Fibroblast of skin of back (primary cell): ENCODE data around the gene ZNF79. TPM values are rescaled to one million over a fixed set of nuclear protein-coding genes. Genes with fewer than 3 reads are reported as not detected.

Experiments
- DNase-seq: peaks from one replicate; pipeline ENCODE4 v3.0.0-alpha.2; 2013
- polyA plus RNA-seq, 2 experiments: library from polyadenylated mRNA; unstranded; fragments of 120-200 nt; gene quantifications; one replicate each; pipeline ENCODE4 v1.2.1, GENCODE V29; 2013; ENCODE audit not compliant: insufficient read length in 2 of 2

Gene ZNF79
- polyA plus RNA-seq (2013, experiment 1 of 2; ENCODE audit: insufficient read length), result 3.7 TPM
- polyA plus RNA-seq (2013, experiment 2 of 2; ENCODE audit: insufficient read length), result 3.9 TPM

DNA sequence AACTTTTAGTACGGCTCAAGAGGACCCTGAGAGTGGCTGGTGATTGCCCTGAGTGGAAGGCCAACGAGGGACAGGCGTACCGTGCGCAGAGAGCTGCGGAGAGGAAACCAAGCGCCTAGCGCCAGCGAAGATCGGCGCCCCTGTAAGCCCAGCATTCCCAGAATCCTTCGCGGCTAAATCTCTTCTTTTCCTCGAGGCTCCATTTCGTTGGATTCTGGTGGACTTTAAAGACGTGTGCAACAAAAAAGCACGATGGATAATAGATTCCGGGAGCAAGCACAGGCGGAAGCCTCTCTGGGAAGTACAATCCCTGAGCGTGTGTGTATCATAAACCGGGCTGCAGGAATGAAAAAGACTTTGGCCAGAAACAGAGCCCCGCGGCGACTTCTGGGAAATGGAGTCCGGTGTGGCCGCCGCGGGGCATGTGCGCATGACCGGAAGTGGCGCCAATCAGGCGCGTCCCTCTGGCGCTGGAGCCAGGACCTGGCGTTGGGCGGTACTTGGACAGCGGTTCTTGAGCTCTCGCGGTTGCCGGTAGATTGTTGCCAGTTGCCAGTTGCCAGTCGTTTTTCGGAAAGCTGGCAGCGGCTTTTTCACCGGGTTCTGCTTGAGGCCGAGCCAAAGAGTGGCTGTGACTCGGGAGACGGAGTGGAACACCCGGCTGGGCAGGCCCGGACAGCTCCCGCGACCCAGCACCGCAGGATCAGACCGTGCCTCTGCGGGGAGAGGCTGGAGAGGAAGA, at the start of gene ZNF79:
TSS of gene ZNF79 (plus strand) at position 449 of the 742 bp plus-strand sequence. CDS start 406 bp downstream, outside the sequence.
- peak; percentile 90 for DNase-seq

DNA sequence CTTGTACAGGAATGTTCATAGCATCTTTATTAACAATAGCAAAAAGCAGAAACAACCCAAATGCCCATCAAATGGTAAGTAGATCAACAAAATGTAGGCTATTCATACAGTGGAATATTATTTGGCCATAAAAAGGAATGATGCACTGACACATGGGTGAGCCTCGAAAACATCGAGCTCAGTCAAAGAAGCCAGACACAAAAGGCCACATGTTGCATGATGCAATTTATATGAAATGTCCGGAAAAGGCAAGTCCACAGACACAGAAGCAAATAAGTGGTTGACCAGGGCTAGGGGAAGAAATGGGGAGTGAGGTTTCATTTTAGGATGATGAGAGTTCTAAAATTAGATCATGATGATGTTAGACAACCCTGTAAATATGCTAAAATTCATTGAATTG, 43.7 kb upstream of the ZNF79 start:
- DNase-seq, result peak; percentile 24

GRCh38 chr9:127382541-127382940, 41.6 kb upstream of the ZNF79 start:
- no peak for DNase-seq

DNA sequence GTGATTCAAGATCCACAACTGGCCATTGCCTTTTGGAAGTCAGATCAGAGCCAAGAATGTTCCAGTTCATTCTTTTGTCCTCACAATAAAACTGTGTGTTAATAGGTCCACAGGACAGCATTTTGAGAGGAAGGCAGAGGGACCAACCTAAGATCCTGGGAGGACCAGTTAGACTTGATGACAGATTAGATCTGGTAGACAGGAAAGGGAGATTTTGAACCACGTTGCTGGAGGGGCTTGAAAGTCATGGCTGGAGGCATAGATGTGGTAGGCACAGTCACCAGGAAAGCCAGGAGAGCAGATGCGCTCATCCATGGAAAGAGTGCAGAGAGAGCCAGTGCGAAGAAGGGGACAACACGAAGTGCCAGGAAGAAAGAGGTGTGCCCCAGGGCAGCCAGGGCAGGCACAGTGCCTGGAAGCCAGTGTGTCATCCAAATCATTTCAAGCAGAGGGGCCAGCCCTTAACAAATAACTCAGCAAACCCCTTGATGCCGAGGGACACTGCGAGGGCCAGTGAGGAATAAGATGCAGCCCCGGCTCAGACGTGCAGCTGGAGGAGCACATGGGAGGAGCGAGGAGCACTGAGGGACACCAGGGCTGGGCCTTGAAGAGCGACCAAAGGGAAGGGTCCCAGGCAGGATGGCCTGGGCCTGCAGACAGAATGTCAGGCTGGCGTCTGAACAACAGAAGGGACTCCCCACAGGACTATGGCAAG, 40.0 kb upstream of the ZNF79 start:
- DNase-seq, result no peak

DNA sequence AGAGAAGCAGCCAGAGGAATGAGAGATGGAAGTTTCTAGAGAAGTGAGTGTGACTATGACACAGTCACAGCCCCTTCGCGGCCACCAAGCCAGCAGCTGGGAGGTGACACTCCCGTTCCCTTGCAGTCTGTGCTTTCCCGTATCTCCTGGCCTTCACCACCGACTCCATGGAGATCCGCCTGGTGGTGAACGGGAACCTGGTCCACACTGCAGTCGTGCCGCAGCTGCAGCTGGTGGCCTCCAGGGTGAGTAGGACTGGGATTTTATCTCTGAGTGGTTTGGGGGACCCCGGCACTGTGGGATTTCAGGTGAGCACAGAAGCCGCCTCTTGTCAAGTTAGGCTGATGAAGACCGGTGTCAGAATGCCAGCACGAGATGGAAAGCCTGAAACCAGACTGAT, 39.3 kb upstream of the ZNF79 start:
- DNase-seq, result no peak

GRCh38 chr9:127386249-127386648, 37.9 kb upstream of the ZNF79 start:
- no peak for DNase-seq

- no peak for DNase-seq
These were observed 37.2 kb upstream of the ZNF79 start for GRCh38 chr9:127386981-127387380.

GRCh38 chr9:127388037-127388855, 35.9 kb upstream of the ZNF79 start:
- peak; percentile 98 for DNase-seq

- no peak for DNase-seq
These were observed 35.3 kb upstream of the ZNF79 start for GRCh38 chr9:127388856-127389238.

DNA sequence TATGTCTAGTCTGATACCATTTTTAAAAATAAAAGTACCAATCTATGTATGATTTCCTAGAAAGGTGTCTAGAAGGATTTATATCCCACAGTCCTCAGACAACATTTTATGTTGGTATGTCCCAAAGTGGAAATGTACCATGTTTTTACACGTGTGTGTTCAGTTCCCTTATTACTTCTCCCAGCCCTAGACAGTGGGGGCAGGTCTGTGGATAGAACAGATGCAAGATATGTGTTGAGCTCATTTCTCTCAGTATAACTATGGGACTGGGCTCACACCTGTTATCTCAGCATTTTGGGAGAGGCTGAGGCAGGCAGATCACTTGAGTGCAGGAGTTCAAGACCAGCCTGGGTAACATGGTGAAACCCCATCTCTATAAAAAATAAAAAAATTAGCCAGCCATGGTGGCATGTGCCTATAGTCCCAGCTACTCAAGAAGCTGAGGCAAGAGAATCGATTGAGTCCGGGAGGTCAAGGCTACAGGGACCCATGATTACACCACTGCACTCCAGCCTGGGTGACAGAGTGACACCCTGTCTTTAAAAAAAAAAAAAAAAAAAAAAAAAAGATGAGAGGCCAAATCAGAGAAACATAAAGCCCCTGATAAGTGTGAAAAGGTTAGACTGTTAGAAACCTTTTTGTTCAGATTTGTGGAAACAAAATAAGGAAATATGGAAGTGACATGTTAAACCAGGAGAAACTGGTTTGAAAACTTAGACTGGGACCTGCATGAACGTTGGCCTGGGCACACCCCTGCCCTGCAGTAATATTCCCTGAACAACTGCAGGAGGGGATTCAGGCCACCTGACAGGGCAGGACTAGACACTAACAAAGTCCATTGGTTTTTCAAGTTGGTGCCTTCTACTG, 34.6 kb upstream of the ZNF79 start:
- no peak for DNase-seq

DNA sequence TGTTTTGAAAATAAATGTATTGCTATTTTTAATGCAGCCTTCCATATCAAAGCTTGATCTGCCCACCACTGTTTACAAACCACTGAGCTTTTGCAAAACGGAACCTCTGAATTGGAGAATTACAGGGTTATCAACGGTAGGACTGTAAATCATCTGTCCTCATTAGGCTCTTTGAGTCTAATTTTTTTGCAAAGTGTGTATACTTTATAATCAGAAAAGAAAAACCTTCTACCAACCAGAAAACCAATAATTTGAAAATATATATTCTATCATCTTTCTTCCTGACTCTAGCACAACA, 34.0 kb upstream of the ZNF79 start:
- DNase-seq, result no peak

GRCh38 chr9:127390563-127390962, 33.6 kb upstream of the ZNF79 start:
- DNase-seq, result no peak

- DNase-seq, result no peak
These were observed 32.0 kb upstream of the ZNF79 start for GRCh38 chr9:127392166-127392565.

- no peak for DNase-seq
These were observed 31.2 kb upstream of the ZNF79 start for GRCh38 chr9:127392976-127393375.

- peak; percentile 9 for DNase-seq
These were observed 30.5 kb upstream of the ZNF79 start for GRCh38 chr9:127393645-127394044.

DNA sequence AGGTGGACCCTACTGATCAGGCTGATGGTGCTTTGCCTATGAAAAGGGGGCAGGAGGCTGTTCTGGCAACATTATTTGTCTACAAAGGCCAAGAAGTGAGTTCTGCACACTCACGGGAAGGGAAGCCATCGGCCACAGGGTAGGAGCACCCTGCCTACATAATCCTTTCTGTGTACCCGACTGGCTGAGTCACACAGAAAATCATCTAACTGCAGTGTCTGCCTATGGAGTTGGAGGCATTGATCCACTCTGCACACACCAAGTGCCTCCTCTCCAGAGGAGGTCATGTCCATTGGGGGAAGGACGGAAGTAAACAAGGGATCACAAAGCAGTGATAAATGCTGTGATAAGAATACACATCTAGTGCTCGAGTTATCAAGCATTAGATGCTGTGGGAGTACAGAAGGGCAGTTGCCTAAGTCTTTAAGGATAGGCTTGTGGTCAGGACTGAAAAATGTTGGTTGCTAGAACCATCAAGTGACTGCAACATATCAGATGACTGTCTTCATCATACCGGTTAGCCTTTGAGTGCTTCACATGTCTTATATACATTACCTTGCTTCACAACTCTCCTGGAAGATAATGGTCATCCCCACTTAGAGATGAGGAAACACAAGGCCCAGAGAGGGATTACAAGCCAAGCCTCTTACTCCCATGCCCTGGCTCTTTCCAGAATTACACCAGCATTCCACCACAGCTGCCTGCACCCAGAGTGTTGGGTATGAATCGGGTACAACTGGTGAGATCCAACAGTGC, 28.5 kb upstream of the ZNF79 start:
- DNase-seq, result no peak

GRCh38 chr9:127396253-127396807, 27.9 kb upstream of the ZNF79 start:
- DNase-seq, result no peak

GRCh38 chr9:127396808-127397645, 27.2 kb upstream of the ZNF79 start, which contains the start of gene SLC2A8:
Gene SLC2A8, plus strand, starts transcription at chr9:127397169. Its CDS starts 62 bp downstream, at chr9:127397231.
- DNase-seq, result peak; percentile 96

DNA sequence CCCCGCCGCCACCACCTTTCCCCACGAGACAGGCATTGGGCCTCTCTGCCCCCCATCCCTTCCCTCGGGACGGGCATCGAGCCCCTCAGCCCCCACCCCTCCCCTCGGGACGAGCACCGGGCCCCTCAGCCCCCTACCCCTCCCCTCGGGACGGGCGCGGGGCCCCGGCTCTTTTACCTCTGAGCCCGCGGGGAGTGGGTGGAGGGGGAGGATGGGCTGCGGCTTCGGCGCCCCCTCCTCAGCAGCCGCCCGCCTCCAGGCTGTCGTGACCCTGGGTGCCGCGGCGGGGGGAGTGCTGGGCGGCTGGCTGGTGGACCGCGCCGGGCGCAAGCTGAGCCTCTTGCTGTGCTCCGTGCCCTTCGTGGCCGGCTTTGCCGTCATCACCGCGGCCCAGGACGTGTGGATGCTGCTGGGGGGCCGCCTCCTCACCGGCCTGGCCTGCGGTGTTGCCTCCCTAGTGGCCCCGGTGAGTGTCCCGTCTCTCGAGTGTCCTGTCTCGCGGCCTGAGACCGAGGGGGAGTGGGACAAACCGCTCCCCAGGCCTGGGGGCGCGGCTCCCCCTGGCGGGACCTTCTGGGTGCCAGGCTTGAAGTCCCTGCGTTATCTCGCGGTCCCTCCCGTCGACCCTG, 26.4 kb upstream of the ZNF79 start:
- DNase-seq, result peak; percentile 23

GRCh38 chr9:127398275-127398647, 25.9 kb upstream of the ZNF79 start:
- DNase-seq, result no peak
